ENCODE data around the gene LILRA6.
"Not testable (repeated sequence)": the region's sequence is repeated elsewhere in the genome, so short reads cannot be mapped to it uniquely, and the experiment has no call there.

The LILRA6 gene

DNA sequence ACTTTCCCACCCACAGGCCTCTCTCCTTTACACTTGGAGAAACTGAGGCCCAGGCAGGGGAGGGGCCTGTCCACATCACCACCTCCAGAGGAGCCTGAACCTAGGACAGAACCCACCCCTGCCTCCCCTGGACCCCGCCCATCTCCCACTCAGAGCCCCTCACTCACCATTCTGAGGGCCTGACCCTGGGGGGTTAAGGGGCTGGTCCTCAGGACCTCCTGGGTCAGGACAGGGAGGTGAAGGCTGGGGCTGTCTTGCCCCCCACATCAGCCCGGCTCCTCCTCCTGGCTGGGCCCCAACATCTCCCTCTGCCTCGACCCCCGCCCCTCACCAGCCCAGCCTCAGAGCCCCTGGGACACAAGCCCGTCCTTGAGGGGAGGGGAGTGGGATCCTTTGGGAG is 22.9 kb downstream of the LILRA6 start:
- not testable (repeated sequence) for H3K4me3 ChIP-seq (ENCODE audit: low read depth, low read length)

GRCh38 chr19:54218960-54219661 is 23.5 kb downstream of the LILRA6 start:
- Histone ChIP-seq H3K4me1 (no peaks in the 10 kb centered on the region), H3K9me3 (ENCODE audit: control insufficient read depth, low read length) (no peaks in the 10 kb centered on the region), H3K79me2 (no peaks in the 10 kb centered on the region), H3K36me3 (ENCODE audit: control insufficient read depth, insufficient read depth, low read length) (no peaks in the 10 kb centered on the region), H2AFZ (no peak overlapping the region), H3K4me3 (ENCODE audit: low read depth, low read length) (no peak overlapping the region), H3K9ac (no peak overlapping the region), H3K27ac (no peak overlapping the region), H3K27me3 (ENCODE audit: control insufficient read depth, insufficient read depth, low read length) (no peaks in the 10 kb centered on the region), H3K4me2 (ENCODE audit: low read length) (no peak overlapping the region)
- TF ChIP-seq, protein P1, sequence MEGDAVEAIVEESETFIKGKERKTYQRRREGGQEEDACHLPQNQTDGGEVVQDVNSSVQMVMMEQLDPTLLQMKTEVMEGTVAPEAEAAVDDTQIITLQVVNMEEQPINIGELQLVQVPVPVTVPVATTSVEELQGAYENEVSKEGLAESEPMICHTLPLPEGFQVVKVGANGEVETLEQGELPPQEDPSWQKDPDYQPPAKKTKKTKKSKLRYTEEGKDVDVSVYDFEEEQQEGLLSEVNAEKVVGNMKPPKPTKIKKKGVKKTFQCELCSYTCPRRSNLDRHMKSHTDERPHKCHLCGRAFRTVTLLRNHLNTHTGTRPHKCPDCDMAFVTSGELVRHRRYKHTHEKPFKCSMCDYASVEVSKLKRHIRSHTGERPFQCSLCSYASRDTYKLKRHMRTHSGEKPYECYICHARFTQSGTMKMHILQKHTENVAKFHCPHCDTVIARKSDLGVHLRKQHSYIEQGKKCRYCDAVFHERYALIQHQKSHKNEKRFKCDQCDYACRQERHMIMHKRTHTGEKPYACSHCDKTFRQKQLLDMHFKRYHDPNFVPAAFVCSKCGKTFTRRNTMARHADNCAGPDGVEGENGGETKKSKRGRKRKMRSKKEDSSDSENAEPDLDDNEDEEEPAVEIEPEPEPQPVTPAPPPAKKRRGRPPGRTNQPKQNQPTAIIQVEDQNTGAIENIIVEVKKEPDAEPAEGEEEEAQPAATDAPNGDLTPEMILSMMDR (IDR thresholded peaks at IDR 0.05) = no peak

More for the DNA sequence above, 22.9 kb downstream of the LILRA6 start:
- not testable (repeated sequence) for H3K9ac ChIP-seq; H3K36me3 ChIP-seq (ENCODE audit: control insufficient read depth, insufficient read depth, low read length); H3K4me2 ChIP-seq (ENCODE audit: low read length); H3K27ac ChIP-seq; H3K9me3 ChIP-seq (ENCODE audit: control insufficient read depth, low read length); H2AFZ ChIP-seq; H3K79me2 ChIP-seq; H3K27me3 ChIP-seq (ENCODE audit: control insufficient read depth, insufficient read depth, low read length); H3K4me1 ChIP-seq

DNA sequence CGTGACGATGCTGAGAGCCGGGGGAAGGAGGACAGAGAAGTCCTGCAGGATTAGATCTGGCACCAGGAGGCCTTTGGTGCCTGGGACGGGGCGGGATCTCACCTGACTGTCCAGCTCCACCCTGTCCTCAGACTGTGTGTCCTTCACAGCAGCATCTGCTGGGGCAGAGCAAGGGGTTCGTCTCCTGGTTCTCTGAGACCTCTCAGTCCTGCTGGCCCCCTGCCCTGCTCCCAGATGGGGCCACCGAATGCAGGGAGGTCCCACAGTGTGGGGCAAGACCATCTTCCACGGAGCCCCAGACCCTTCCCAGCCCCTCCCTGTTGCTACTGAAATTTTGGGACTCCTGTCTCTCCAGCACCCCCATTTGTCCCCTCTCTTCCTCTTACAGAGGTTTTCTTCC is 24.3 kb downstream of the LILRA6 start:
- Histone ChIP-seq H3K4me1 (no peaks in the 10 kb centered on the region), H3K36me3 (ENCODE audit: control insufficient read depth, insufficient read depth, low read length) (no peaks in the 10 kb centered on the region), H3K4me3 (ENCODE audit: low read depth, low read length) (no peak overlapping the region), H3K27me3 (ENCODE audit: control insufficient read depth, insufficient read depth, low read length) (no peaks in the 10 kb centered on the region), H2AFZ (no peak overlapping the region), H3K79me2 (no peaks in the 10 kb centered on the region), H3K9me3 (ENCODE audit: control insufficient read depth, low read length) (no peaks in the 10 kb centered on the region), H3K9ac (no peak overlapping the region), H3K27ac (no peak overlapping the region), H3K4me2 (ENCODE audit: low read length) (no peak overlapping the region)
- TF ChIP-seq, protein P1 (IDR thresholded peaks at IDR 0.05) = no peak

DNA sequence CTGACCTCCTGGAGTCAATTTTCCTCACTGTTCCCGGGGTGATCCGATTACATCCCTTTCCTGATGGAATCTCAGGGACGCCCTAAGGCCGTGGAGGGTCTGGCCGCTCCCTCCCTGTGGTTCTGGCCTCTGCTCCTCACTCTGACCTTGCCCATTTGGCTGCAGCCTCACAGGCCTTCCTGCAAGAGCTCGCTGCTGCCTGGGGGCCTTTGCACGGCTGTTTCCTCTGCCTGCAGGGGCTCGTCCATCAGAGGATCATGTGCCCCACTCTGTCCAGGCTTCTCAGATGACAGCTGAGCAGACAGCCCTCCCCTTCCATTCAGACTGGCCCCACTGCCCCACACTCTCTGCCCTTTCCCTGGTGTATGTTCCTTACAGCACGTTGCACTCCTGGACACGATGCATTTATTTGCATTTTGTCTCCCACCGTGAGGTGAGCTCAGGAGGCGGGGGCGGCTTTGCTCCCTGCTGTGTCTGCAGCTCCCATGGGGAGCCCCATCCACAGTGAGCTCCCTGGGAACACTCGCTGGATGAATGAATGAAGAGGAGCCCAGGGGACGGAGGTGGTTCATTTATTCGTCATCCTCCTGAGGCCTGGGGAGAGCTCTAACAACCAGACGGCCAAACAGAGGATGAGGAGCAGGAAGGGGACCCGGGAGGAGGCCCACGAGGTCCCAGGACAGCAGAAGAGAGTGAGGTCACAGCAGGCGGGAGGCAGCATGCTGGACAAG is 24.9 kb downstream of the LILRA6 start:
- not testable (repeated sequence) for H3K9me3 ChIP-seq (ENCODE audit: control insufficient read depth, low read length); H3K4me1 ChIP-seq; H3K27ac ChIP-seq; H3K4me2 ChIP-seq (ENCODE audit: low read length); H2AFZ ChIP-seq; H3K27me3 ChIP-seq (ENCODE audit: control insufficient read depth, insufficient read depth, low read length); H3K4me3 ChIP-seq (ENCODE audit: low read depth, low read length); H3K36me3 ChIP-seq (ENCODE audit: control insufficient read depth, insufficient read depth, low read length); H3K9ac ChIP-seq; H3K79me2 ChIP-seq

GRCh38 chr19:54216869-54217268 is 25.7 kb downstream of the LILRA6 start:
- no peaks in the 10 kb centered on the region for H3K79me2 ChIP-seq

GRCh38 chr19:54214734-54215133 is 27.9 kb downstream of the LILRA6 start:
- not testable (repeated sequence) for H3K27ac ChIP-seq; H3K4me3 ChIP-seq (ENCODE audit: low read depth, low read length); H3K9ac ChIP-seq; H3K9me3 ChIP-seq (ENCODE audit: control insufficient read depth, low read length); H3K79me2 ChIP-seq; H3K4me2 ChIP-seq (ENCODE audit: low read length); H2AFZ ChIP-seq; H3K36me3 ChIP-seq (ENCODE audit: control insufficient read depth, insufficient read depth, low read length); H3K4me1 ChIP-seq; H3K27me3 ChIP-seq (ENCODE audit: control insufficient read depth, insufficient read depth, low read length)

More at GRCh38 chr19:54216869-54217268, 25.7 kb downstream of the LILRA6 start:
- H3K9me3 ChIP-seq (ENCODE audit: control insufficient read depth, low read length) = no peaks in the 10 kb centered on the region
- no peaks in the 10 kb centered on the region for H3K27me3 ChIP-seq (ENCODE audit: control insufficient read depth, insufficient read depth, low read length)
- H2AFZ ChIP-seq = no peak overlapping the region
- H3K4me2 ChIP-seq (ENCODE audit: low read length) = no peak overlapping the region
- H3K27ac ChIP-seq = no peak overlapping the region
- no peak overlapping the region for H3K4me3 ChIP-seq (ENCODE audit: low read depth, low read length)
- no peaks in the 10 kb centered on the region for H3K4me1 ChIP-seq
- H3K9ac ChIP-seq = no peak overlapping the region
- TF ChIP-seq, protein P1 (IDR thresholded peaks at IDR 0.05) = no peak
- no peaks in the 10 kb centered on the region for H3K36me3 ChIP-seq (ENCODE audit: control insufficient read depth, insufficient read depth, low read length)

DNA sequence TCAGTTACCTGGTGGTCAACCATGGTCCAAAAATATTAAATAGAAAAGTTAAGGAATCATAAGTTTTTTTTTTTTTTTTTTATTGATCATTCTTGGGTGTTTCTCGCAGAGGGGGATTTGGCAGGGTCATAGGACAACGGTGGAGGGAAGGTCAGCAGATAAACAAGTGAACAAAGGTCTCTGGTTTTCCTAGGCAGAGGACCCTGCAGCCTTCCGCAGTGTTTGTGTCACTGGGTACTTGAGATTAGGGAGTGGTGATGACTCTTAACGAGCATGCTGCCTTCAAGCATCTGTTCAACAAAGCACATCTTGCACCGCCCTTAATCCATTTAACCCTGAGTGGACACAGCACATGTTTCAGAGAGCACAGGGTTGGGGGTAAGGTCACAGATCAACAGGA is 28.4 kb downstream of the LILRA6 start:
- H3K4me1 ChIP-seq; H3K4me2 ChIP-seq (ENCODE audit: low read length); H3K9ac ChIP-seq; H3K9me3 ChIP-seq (ENCODE audit: control insufficient read depth, low read length); H2AFZ ChIP-seq; H3K79me2 ChIP-seq; H3K36me3 ChIP-seq (ENCODE audit: control insufficient read depth, insufficient read depth, low read length); H3K27me3 ChIP-seq (ENCODE audit: control insufficient read depth, insufficient read depth, low read length); H3K4me3 ChIP-seq (ENCODE audit: low read depth, low read length); H3K27ac ChIP-seq: not testable (repeated sequence)

Data from parathyroid adenoma (tissue), 2 donors.